ENCODE measurements around the gene BYSL.

The BYSL gene

DNA sequence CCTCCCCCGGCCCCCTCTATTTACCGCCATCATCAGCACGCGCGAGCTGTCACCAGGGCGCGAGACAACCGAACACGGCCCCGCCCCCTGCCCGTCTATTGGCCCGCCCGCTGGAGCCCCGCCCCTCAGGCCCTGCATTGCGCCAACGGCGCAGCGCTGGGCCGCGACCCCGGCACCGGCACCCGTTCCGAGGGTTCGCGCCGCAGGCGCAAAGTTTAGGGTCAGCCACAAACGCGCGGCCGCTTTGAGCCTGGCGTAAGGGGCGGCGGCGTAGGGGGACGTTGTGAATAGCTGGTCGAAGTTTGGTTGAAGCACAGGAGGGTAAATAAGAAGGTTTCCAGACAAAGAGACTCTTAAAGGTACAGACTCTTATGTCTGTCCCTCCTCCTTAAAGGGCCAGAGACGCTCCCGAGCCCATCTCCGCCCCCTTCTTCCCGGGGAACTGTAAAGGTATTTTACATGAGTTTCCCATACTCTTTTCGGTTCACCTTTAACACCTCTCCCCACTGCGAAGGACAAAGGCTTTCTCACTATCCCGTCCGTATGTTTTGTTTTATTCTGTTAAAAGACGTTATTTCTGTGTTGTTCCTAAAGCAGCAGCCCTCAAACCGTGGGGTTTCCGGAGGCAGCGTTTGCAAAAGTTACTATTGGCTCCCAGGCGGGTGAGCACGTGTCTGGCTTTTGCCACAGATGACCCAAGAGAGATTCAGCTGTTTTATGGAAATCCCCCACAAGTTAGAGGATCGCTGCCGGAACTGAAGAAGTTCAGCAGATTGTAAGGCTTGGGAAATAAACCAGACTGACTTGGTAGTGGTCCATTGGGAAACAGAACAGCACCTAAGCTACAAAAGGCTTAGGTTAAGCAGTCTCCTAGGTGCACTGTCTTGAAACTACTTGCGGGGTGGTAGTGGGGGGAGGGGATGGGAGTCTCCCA lies 25.7 kb upstream of the BYSL start, which contains the start of gene USP49:
Gene USP49, minus strand, starts transcription at position 76 of the 934 bp plus-strand sequence. CDS start 88,392 bp downstream, outside the sequence.
- peak within 1 kb of the TSS; percentile 81 for H3K27ac ChIP-seq (ENCODE audit: low read length)
- H3K4me3 ChIP-seq (ENCODE audit: low read length): peak within 1 kb of the TSS; percentile 88
- no peaks in the 10 kb centered on the region; the same call in none of the 2 replicates for H3K79me2 ChIP-seq (ENCODE audit: low read length)
- H4K20me1 ChIP-seq (ENCODE audit: insufficient read depth, low read length): no peaks in the 10 kb centered on the region
- peak within 1 kb of the TSS; percentile 93 for H2AFZ ChIP-seq (ENCODE audit: low read depth, low read length)
- H3K36me3 ChIP-seq (replicated peaks; ENCODE audit: low read depth, low read length): no peaks in the 10 kb centered on the region
- peak within 1 kb of the TSS; percentile 88 for H3K9ac ChIP-seq (ENCODE audit: low read length)
- TF ChIP-seq EZH2phosphoT487 (IDR thresholded peaks at IDR 0.05; ENCODE audit: low read depth): no peak
- TF ChIP-seq, protein P1, sequence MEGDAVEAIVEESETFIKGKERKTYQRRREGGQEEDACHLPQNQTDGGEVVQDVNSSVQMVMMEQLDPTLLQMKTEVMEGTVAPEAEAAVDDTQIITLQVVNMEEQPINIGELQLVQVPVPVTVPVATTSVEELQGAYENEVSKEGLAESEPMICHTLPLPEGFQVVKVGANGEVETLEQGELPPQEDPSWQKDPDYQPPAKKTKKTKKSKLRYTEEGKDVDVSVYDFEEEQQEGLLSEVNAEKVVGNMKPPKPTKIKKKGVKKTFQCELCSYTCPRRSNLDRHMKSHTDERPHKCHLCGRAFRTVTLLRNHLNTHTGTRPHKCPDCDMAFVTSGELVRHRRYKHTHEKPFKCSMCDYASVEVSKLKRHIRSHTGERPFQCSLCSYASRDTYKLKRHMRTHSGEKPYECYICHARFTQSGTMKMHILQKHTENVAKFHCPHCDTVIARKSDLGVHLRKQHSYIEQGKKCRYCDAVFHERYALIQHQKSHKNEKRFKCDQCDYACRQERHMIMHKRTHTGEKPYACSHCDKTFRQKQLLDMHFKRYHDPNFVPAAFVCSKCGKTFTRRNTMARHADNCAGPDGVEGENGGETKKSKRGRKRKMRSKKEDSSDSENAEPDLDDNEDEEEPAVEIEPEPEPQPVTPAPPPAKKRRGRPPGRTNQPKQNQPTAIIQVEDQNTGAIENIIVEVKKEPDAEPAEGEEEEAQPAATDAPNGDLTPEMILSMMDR (IDR thresholded peaks at IDR 0.05; ENCODE audit: low read depth, low read length): no peak
- peak within 1 kb of the TSS; percentile 98 for H3K4me2 ChIP-seq (ENCODE audit: low read length)
- no peaks in the 10 kb centered on the region for H3K9me3 ChIP-seq (ENCODE audit: insufficient read depth, low read length)
- no peaks in the 10 kb centered on the region for H3K27me3 ChIP-seq (ENCODE audit: low read depth, low read length)
- peaks cover 16% of the 10 kb centered on the region for H3K4me1 ChIP-seq (ENCODE audit: low read length)

DNA sequence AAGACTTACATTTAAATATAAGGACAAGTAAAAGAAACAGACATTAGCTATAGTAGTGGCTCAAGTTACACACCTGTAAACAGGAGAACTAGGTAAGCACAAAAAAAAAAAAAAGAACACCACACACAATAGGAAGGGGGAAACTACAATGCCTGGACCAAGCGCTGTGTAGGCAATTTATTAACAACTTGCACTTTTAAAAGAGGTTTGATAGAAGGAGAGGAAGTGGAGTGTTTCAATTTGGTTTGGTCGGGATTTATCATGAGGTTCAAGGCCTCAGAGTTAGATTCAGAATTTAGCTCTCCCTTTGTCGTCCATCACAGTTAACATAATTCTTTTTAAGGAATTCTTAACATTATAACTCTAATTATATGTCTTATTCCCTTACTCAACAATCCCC lies 25.0 kb upstream of the BYSL start:
- Histone ChIP-seq H3K9ac (ENCODE audit: low read length) (peak overlapping the region; percentile 88), H3K36me3 (replicated peaks; ENCODE audit: low read depth, low read length) (no peaks in the 10 kb centered on the region), H3K79me2 (ENCODE audit: low read length) (no peaks in the 10 kb centered on the region; the same call in none of the 2 replicates), H3K27me3 (ENCODE audit: low read depth, low read length) (no peaks in the 10 kb centered on the region), H3K4me2 (ENCODE audit: low read length) (peak overlapping the region; percentile 96), H3K9me3 (ENCODE audit: insufficient read depth, low read length) (no peaks in the 10 kb centered on the region), H4K20me1 (ENCODE audit: insufficient read depth, low read length) (no peaks in the 10 kb centered on the region), H3K4me1 (ENCODE audit: low read length) (peaks cover 16% of the 10 kb centered on the region), H3K27ac (ENCODE audit: low read length) (peak overlapping the region; percentile 81), H2AFZ (ENCODE audit: low read depth, low read length) (peak overlapping the region; percentile 93; the same call in 1 of the 2 replicates), H3K4me3 (ENCODE audit: low read length) (peak overlapping the region; percentile 88)
- TF ChIP-seq, protein P1 (IDR thresholded peaks at IDR 0.05; ENCODE audit: low read depth, low read length): no peak
- TF ChIP-seq EZH2phosphoT487 (IDR thresholded peaks at IDR 0.05; ENCODE audit: low read depth): no peak

DNA sequence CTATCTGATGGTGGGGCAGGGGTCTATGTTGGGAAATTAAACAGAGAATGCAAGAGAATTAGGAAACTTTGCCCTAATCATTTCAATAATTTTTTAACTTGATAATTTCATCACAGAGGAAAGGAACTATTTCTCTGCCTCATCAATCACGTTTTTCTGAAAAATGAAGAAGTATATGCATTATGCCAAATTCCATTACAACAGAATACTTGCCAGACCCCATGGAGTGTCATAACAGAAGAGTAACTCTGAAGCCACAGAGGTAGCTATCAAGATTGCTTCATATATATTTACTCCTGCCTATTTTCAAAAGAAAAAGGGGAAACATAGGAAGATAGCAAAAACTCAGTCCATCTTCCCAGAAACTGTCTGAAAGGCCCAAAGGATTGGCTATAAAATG lies 20.4 kb upstream of the BYSL start:
- Histone ChIP-seq H3K36me3 (replicated peaks; ENCODE audit: low read depth, low read length) (peaks cover 14% of the 10 kb centered on the region), H2AFZ (ENCODE audit: low read depth, low read length) (no peak overlapping the region), H3K4me2 (ENCODE audit: low read length) (no peak overlapping the region), H3K4me3 (ENCODE audit: low read length) (no peak overlapping the region), H3K9ac (ENCODE audit: low read length) (no peak overlapping the region), H4K20me1 (ENCODE audit: insufficient read depth, low read length) (no peaks in the 10 kb centered on the region), H3K9me3 (ENCODE audit: insufficient read depth, low read length) (no peaks in the 10 kb centered on the region), H3K4me1 (ENCODE audit: low read length) (peaks cover 8% of the 10 kb centered on the region), H3K27me3 (ENCODE audit: low read depth, low read length) (no peaks in the 10 kb centered on the region), H3K27ac (ENCODE audit: low read length) (no peak overlapping the region), H3K79me2 (ENCODE audit: low read length) (no peaks in the 10 kb centered on the region)
- TF ChIP-seq, protein P1 (IDR thresholded peaks at IDR 0.05; ENCODE audit: low read depth, low read length): no peak
- no peak for TF ChIP-seq EZH2phosphoT487 (IDR thresholded peaks at IDR 0.05; ENCODE audit: low read depth)

DNA sequence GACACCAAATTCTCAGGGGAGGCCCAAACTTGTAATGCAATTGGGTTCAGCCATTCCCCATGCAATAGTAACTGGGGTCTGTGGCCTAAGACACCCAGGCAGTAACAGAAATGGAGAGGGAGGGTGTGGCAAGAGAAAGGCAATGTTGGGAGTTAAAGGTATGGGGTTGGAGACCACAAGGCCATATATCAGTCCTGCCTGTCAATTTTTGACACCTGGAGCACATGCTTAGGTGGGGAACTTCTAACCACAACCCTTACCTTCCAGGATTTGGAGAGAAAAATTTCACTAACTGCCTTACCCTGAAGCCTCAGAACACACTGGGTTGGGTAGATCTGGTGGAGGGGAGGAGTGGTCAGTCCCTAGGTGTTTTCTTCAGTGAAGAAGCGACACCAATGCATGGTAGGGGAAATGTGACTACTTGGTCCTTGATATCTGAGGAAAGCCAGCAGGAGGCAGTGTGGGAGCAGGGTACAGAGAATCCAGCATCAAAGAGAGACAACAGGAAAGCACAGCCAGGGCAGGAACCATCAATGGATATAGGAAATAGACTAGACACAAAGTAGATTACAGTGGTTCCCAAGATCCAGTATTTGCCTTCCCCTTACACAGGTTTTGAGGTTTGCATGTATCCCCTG lies 19.3 kb upstream of the BYSL start:
- H3K9me3 ChIP-seq (ENCODE audit: insufficient read depth, low read length): no peaks in the 10 kb centered on the region
- no peak overlapping the region for H2AFZ ChIP-seq (ENCODE audit: low read depth, low read length)
- no peak overlapping the region for H3K9ac ChIP-seq (ENCODE audit: low read length)
- no peak overlapping the region for H3K4me3 ChIP-seq (ENCODE audit: low read length)
- no peaks in the 10 kb centered on the region for H3K27me3 ChIP-seq (ENCODE audit: low read depth, low read length)
- H3K27ac ChIP-seq (ENCODE audit: low read length): no peak overlapping the region
- no peak for TF ChIP-seq EZH2phosphoT487 (IDR thresholded peaks at IDR 0.05; ENCODE audit: low read depth)
- TF ChIP-seq, protein P1 (IDR thresholded peaks at IDR 0.05; ENCODE audit: low read depth, low read length): peak; percentile 44
- no peaks in the 10 kb centered on the region for H3K4me1 ChIP-seq (ENCODE audit: low read length)
- H3K36me3 ChIP-seq (replicated peaks; ENCODE audit: low read depth, low read length): peaks cover 25% of the 10 kb centered on the region
- H3K79me2 ChIP-seq (ENCODE audit: low read length): no peaks in the 10 kb centered on the region
- H3K4me2 ChIP-seq (ENCODE audit: low read length): no peak overlapping the region
- H4K20me1 ChIP-seq (ENCODE audit: insufficient read depth, low read length): no peaks in the 10 kb centered on the region
